Testis (tissue), 3 donors: ENCODE measurements around the gene SUFU. TPM values are rescaled to one million over a fixed set of nuclear protein-coding genes. Genes with fewer than 3 reads are reported as not detected.
"Not testable (repeated sequence)": the region's sequence is repeated elsewhere in the genome, so short reads cannot be mapped to it uniquely, and the experiment has no call there.

ENCODE experiments used
- DNase-seq: peaks from one replicate; pipeline ENCODE4 v3.0.0-alpha.2; 2019
- H3K27ac ChIP-seq, 2 donors: fragments of 200-600 bp; sonication (generic); one replicate each; pipeline ENCODE4 v1.5.1; 2019
- H3K27me3 ChIP-seq: fragments of 200-600 bp; sonication (generic); one replicate; pipeline ENCODE4 v1.5.1; 2019
- H3K36me3 ChIP-seq: fragments of 200-600 bp; sonication (generic); one replicate; pipeline ENCODE4 v1.5.1; 2017; ENCODE audit warnings: low read depth; ENCODE audit errors: missing control alignments
- H3K4me1 ChIP-seq: fragments of 200-600 bp; sonication (generic); one replicate; pipeline ENCODE4 v1.5.1; 2019
- H3K4me3 ChIP-seq, 2 donors: fragments of 200-600 bp; sonication (generic); one replicate each; pipeline ENCODE4 v1.5.1; 2017 to 2019
- H3K9me3 ChIP-seq: fragments of 200-600 bp; sonication (generic); one replicate; pipeline ENCODE4 v1.5.1; 2017
- POLR2A ChIP-seq: fragments of 450-650 bp; IDR thresholded peaks from one replicate; pipeline ENCODE4 v1.6.1; 2017; ENCODE audit warnings: antibody characterized with exemption, mild to moderate bottlenecking, moderate library complexity
- WGBS, 2 donors: methylation state at CpG; one replicate each; pipeline ENCODE4 v1.1.5; 2018; 5-methylcytosine and 5-hydroxymethylcytosine counted together
- intact Hi-C: fragments of 100-400 bp; cut with DNase I; formaldehyde crosslinking; loops from one replicate; pipeline ENCODE4 v1.15.1; 2023; ENCODE audit warnings: low total_unique reads
- polyA plus RNA-seq: library from polyadenylated mRNA; stranded (reverse); fragments of 350-450 nt; fragmentation: Illumina TruSeq; extraction: RNeasy Lipid Tissue Mini Kit (QIAGEN cat#74804); gene quantifications from one replicate; pipeline ENCODE4 v1.2.3, GENCODE V29; 2014; ENCODE audit warnings: low read depth, low replicate concordance; ENCODE audit not compliant: insufficient read depth
- total RNA-seq, 2 donors: library from RNA; depleted of rRNA; stranded (reverse); fragments of >200 nt; gene quantifications; one replicate each; pipeline ENCODE4 v1.2.3, GENCODE V29; 2016
- TF ChIP-seq, protein P1 (sequence below), 3 experiments: fragments of 450-650 bp in 2 of 3; fragments of 200-600 bp in 1 of 3; sonication (generic) in 1 of 3; IDR thresholded peaks; one replicate each; pipeline ENCODE4 v1.5.1; 2016 to 2019; ENCODE audit warnings: antibody characterized with exemption in 3 of 3, mild to moderate bottlenecking in 2 of 3, moderate library complexity in 1 of 3

Gene SUFU
- total and polyA plus RNA-seq, 3 donors from 2014 or later, result 16.5 to 28.4 (median 22.9) TPM

DNA sequence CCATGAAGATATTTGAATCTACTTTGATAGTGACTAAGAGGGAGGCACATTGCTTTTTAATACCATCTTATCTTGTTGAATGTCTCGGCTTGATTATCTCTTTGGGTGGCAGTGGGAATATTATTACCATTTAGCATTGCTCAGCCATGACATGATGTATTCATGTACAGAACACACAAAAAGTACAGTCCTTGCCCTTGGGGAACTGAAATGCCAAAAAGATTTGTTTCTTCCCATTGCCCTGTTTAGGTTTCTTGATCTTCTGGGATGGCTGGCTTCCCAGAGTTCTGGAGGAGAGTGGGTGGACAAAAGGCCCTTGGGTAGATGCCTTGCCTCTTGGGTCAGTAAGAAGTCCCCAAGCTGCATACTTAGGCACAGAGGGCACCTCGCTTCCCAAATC lies 23.8 kb downstream of the SUFU start:
- H3K9me3 ChIP-seq, result no peaks in the 10 kb centered on the region
- intact Hi-C loops, result no loop called here
- no peaks in the 10 kb centered on the region for H3K27me3 ChIP-seq
- whole genome bisulfite sequencing, 2 donors, result 65 to 66% methylated on average over 2 of the region's 2 CpGs
- H3K4me3 ChIP-seq, result no peak overlapping the region
- no peak for DNase-seq
- H3K27ac ChIP-seq, result no peak overlapping the region
- TF ChIP-seq, protein P1, sequence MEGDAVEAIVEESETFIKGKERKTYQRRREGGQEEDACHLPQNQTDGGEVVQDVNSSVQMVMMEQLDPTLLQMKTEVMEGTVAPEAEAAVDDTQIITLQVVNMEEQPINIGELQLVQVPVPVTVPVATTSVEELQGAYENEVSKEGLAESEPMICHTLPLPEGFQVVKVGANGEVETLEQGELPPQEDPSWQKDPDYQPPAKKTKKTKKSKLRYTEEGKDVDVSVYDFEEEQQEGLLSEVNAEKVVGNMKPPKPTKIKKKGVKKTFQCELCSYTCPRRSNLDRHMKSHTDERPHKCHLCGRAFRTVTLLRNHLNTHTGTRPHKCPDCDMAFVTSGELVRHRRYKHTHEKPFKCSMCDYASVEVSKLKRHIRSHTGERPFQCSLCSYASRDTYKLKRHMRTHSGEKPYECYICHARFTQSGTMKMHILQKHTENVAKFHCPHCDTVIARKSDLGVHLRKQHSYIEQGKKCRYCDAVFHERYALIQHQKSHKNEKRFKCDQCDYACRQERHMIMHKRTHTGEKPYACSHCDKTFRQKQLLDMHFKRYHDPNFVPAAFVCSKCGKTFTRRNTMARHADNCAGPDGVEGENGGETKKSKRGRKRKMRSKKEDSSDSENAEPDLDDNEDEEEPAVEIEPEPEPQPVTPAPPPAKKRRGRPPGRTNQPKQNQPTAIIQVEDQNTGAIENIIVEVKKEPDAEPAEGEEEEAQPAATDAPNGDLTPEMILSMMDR (IDR thresholded peaks at IDR 0.05), result no peak
- TF ChIP-seq POLR2A, result no peak
- no peaks in the 10 kb centered on the region for H3K36me3 ChIP-seq
- no peaks in the 10 kb centered on the region for H3K4me1 ChIP-seq

DNA sequence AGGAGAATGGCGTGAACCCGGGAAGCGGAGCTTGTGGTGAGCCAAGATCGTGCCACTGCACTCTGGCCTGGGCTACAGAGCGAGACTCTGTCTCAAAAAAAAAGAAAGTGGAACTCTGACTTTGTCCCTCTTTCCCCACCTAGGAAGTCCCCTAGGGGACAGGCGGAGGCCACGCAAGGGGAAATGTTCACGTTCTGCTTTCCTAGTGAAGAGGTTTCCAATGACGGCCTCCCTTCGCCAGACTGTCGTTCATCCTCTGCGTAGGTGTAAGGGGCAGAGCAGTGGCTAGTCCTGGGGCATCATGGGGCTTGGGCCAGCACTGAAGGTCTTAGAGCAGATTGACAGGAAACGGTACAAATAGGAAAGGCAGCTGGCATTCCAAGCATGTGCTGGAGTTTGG lies 30.6 kb downstream of the SUFU start:
- intact Hi-C loops, result no loop called here
- no peak for TF ChIP-seq POLR2A
- TF ChIP-seq, protein P1 (IDR thresholded peaks at IDR 0.05), result no peak
- H3K4me1 ChIP-seq, result no peaks in the 10 kb centered on the region
- H3K4me3 ChIP-seq, result no peak overlapping the region
- 93 to 95% methylated on average over 13 of the region's 13 CpGs for WGBS, 2 donors
- no peak for DNase-seq
- no peak overlapping the region for H3K27ac ChIP-seq
- no peaks in the 10 kb centered on the region for H3K27me3 ChIP-seq
- no peaks in the 10 kb centered on the region for H3K36me3 ChIP-seq
- no peaks in the 10 kb centered on the region for H3K9me3 ChIP-seq

DNA sequence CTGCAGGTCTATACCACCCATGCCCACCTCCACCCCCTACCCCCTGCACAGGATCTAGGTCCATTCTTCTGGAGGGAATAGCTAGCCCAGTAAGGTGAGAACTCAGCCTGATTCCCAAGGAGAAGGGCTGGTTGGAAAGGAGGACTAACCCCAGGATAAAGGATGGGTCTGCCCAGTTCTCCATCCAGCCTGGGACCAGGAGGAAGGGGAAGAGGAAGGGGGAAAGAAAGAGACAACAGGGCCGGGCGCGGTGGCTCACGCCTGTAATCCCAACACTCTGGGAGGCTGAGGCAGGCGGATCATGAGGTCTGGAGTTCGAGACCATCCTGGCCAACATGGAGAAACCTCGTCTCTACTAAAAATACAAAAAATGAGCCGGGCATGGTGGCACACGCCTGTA lies 31.2 kb downstream of the SUFU start:
- H3K27me3 ChIP-seq, intact Hi-C loops, H3K27ac ChIP-seq, H3K9me3 ChIP-seq, H3K36me3 ChIP-seq, H3K4me3 ChIP-seq, H3K4me1 ChIP-seq, DNase-seq: not testable (repeated sequence)
- 90 to 94% methylated on average over 9 of the region's 9 CpGs for WGBS, 2 donors

- H3K4me3 ChIP-seq, result no peak overlapping the region
- TF ChIP-seq POLR2A, result no peak
- TF ChIP-seq, protein P1 (IDR thresholded peaks at IDR 0.05), result no peak
- 93 to 94% methylated on average over 7 of the region's 7 CpGs for WGBS, 2 donors
- no peaks in the 10 kb centered on the region for H3K36me3 ChIP-seq
- H3K27ac ChIP-seq, result no peak overlapping the region
- intact Hi-C loops, result no loop called here
- no peaks in the 10 kb centered on the region for H3K4me1 ChIP-seq
- no peak for DNase-seq
- no peaks in the 10 kb centered on the region for H3K27me3 ChIP-seq
- no peaks in the 10 kb centered on the region for H3K9me3 ChIP-seq
Measured at GRCh38 chr10:102535481-102536147, 31.8 kb downstream of the SUFU start.

GRCh38 chr10:102537367-102537766 lies 33.6 kb downstream of the SUFU start:
- Histone ChIP-seq H3K4me1 (no peaks in the 10 kb centered on the region), H3K9me3 (no peaks in the 10 kb centered on the region), H3K27me3 (no peaks in the 10 kb centered on the region), H3K4me3 (no peak overlapping the region), H3K27ac (no peak overlapping the region), H3K36me3 (no peaks in the 10 kb centered on the region)
- intact Hi-C loops, result no loop called here
- DNase-seq, result no peak
- TF ChIP-seq, protein P1 (IDR thresholded peaks at IDR 0.05), result no peak
- TF ChIP-seq POLR2A, result no peak
